IPS DF 4.7 (cell line): ENCODE data around the gene TMC7.

Source experiments
- DNase-seq: peaks from one replicate; pipeline ENCODE4 v3.0.0-alpha.2; 2013; ENCODE audit warnings: low spot score; ENCODE audit errors: extremely low read depth

The TMC7 gene

DNA sequence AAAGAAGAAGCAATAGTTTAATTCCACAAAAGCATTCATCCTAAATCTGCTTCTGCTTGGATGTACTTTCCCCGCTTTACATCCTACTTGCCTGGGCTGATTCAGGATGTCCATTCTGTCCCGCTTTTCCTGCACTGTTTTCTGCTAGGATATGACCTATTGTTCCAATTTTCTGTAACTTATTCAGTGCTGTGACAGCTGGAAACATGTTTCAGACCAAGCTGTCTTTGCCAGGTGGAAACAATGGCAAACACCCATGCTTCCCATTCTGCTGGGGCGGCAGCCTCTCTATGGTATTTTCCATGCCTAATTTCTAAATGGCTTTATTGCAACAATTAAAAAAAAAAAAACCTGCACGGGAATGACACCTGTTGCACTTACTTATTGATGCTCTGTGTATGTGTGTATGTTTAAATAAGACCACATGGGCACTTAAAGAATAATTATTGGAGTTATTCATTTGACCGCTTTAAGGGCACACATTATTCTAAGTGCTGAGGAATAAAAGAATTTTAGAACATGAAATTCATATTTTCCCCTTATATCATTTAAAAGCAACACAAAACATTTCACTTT lies 104.7 kb downstream of the TMC7 start:
- DNase-seq = no peak

DNA sequence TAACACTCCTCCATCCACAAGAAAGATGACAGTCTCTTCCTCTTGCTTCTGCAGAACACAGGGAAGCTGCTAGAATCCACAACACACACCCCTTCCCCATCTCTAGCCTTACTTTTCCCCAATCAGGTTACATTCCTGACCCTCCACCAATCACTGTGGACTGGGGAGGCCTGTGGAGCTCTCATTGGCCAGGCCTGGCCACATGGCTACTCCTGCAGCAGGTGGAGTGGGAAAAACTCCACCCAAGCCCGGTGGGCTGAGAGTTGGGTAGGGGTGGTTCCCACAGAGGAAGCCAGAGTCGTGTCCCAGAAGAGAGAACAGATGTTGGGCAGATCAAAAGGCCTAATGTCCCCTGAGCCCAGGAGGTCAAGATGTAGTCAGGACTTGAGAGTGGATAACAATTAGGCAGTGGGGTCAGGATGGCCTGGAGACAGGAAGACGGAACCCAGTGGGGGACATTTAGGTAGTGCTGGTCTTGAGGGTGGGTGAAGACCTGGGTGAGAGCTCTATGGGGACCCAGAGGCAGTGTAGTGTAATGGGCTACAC lies 105.7 kb downstream of the TMC7 start:
- DNase-seq = no peak

DNA sequence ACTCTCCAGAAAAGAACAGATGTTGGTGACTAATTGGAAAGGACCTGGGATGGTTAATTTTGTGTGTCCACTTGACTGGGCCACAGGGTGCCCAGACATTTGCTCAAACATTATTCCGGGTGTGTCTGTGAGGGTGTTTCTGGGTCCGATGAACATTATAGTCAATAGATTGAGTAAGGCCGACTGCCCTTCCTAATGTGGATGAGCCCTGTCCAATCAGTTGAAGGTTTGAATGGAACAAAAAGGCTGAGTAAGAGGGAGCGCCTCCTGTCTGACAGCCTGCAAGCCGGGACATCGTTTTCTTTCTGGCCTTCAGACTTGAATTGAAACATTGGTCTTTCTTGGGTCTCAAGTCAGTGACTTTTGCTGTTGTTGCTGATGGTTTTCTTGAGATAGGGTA lies 107.2 kb downstream of the TMC7 start:
- DNase-seq = no peak

DNA sequence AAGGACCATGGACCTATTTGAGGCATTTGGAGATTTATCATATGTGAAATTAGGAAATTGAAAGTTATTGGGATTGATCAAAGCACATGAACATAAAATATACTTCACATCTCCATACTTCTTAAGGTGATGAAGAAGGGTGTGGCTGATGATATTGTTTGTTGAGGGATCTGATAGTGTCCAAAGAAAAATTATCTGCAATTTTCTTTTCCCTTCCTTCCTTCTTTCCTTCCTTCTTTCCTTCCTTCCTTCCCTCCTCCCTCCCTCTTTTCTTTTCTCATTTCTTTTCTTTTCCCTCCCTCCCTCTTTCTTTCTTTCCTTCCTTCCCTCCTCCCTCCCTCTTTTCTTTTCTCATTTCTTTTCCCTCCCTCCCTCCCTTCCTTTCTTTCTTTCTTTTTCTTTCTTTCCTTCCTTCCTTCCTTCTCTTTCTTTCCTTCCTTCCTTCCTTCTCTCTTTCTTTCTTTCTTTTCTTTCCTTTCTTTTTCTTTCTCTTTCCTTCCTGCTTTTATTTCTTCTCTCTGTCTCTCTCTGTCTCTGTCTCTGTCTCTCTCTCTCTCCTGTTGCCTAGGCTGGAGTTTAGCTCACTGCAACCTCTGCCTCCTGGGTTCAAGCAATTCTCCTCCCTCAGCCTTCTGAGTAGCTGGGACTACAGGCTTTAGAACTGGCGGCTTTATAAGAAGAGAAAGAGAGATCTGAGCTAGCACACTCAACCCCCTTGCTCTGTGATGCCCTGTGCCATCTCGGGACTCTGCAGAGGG lies 109.1 kb downstream of the TMC7 start:
- DNase-seq = no peak

DNA sequence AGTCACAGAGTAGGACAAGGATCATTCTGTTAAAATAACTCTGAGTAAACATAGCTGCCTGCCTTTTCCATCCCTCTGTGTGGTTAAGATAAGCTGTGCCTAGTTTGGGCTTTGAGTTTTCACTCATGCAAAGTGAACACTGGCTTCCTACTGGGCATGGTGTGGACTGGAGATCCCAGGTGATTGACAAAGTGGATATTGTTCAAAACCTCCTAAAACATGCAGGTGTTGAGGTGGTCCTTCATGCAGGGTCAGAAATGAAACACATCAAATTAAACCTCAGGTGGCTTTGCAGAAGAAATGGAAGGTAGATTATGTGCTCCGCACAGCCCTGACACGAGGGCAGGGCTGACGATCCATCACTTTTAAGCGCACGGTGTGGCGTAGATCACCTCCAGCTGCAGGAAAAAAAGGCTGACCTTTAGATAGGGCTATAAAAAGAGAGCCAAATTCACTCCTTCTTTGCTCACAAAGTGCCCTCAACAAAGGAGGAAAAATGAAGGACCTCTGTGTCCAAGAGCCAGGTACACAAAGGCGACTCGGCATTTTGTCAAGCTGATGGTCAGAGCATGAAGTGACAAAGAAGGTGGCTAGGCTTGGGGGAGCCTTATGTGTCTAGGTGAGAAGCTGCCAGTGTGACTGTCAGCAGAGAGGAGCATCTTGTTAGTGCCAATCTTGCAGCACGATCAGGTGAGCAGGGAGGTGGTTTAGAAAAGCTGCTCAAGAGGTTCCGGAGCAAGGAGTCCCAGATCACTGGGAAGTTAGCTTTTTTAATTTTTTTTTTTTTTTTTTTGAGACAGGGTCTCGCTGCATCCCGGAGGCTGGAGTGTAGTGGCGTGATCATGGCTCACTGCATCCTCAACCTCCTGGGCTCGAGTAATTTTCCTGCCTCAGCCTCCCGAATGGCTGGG lies 110.2 kb downstream of the TMC7 start:
- no peak for DNase-seq

DNA sequence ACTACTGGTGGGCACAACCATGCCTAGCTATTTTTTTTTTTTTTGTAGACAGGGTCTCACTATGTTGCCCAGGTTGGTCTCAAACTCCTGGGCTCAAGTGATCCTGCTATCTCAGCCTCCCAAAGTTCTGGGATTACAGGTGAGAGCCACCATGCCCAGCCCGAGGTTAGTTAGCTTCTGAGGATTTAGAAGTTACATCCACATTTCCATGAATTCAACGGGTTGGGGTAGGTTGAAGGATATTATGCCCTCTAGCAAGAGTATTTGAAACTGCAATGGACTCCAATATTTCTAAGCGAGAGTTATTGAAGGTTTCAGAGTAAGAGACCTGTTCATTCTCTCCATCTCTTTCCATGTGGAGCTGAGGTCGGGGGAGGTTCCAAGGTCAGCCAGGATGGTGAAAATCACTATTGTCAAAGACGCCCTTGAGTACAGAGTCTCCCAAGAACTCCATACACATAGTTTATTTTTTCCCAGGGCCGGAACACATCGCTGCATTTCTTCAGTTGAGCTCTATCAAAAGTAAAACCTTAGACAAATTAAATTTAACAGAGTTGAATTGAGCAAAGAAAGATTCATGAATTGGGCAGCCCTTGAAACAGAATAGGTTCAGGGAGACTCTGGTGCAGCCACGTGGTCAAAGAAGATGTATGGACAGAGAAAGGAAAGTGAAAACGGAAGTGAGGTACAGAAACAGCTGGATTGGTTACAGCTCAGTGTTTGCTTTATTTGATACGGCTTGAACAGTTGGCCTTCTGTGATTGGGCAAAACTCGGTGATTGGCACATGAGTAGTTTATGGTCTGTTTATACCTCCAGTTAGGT lies 111.0 kb downstream of the TMC7 start:
- DNase-seq = no peak

DNA sequence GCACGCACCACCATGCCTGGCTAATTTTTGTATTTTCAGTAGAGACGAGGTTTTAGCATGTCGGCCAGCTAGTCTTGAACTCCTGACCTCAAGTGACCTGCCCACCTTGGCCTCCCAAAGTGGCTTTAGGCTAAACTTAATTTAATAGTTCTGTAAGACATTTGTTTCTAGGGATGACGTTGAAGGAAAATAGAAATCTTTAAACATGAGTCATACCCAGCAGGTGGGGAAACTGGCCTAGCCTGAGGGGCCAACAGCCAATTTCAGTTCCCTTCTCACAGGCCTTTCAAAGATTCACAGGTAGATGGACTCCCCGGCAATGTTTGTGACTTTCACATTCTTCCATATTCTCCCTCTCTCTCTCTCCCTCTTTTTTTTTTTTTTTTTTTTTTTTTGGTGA lies 111.9 kb downstream of the TMC7 start:
- DNase-seq = no peak

DNA sequence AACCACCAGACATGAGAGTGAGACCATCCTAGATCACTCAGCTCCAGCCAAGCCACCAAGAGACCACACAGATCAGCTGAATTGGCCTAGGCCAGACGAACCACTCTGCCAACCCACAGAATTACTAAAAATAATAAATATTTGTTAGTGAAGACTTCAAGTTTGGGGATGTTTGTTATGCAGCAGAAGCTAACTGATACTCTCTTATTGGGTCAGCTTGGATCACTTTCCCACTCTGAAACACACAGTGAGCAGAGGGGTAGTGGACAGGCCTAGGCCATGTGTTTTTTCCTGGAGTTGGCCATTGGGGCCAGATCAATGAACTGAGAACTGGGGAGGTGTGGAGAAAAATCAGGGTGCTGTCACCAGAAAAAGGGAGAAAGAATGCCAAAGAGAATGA lies 114.4 kb downstream of the TMC7 start:
- no peak for DNase-seq

DNA sequence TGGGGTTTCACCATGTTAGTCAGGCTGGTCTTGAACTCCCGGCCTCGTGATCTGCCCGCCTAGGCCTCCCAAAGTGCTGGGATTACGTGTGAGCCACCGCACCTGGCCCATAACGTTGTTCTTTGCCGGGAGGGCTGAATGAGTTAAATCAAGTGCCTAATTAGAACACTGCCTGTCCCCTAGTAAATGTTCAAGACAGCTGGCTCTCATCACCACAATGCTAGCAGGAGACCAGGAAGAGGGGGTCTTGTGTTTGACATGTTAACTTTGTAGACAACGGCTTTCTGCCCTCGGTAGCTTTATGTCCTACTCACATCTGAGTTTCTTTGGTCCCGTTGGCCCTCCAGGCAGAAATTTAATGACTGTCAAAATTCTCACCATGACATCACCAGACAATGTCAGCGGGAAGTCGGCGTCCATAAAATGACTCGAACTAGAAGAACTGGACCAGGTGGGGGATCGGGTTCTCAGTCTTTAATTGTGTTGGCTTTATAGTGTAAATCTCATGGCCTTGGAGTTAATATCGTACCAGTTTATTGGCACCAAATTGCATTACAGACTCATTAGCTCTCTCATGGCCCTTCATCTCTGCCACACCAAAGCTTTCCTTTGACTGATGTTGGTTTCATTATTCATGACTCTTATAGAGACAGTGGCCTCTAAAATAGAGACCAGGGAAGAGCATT lies 118.6 kb downstream of the TMC7 start:
- no peak for DNase-seq

DNA sequence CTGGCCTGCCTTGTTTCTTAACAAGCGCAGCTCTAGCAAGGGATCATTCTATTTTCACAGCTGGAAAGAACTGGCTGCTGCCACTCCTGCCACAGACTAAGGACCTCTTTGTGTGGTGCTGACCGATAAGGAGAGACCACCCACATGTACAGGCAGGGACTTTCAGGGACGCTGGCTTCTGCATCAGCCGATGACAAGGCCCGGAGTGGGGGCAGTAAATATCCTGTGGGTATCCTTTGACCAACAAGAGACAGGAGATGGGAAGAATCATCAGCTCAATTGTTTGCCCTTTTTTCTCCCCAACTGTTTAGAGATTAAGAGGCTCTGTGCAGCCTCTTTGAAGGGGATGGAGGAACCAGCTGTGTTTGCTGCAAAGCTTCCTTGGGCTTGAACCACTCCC lies 120.9 kb downstream of the TMC7 start:
- DNase-seq = no peak

DNA sequence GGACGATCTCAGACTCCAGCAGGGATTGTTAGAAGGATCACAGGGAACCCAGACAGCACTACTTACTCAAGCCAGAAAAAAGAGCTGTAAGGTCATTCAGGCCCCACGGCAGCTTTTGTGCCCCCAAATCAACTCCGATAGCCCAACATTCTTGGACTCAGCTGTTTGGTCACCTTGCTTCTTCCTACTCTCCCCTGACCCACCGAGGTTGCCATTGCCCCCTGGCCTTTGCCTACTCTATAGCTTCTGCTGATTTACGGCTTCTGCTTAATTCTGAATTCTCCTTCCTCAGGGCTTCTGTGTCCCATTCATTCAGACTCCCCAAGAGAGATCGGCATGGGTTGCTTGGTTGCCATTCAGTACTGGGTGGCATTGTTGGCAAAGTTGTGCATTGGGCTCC lies 121.4 kb downstream of the TMC7 start:
- DNase-seq = no peak

DNA sequence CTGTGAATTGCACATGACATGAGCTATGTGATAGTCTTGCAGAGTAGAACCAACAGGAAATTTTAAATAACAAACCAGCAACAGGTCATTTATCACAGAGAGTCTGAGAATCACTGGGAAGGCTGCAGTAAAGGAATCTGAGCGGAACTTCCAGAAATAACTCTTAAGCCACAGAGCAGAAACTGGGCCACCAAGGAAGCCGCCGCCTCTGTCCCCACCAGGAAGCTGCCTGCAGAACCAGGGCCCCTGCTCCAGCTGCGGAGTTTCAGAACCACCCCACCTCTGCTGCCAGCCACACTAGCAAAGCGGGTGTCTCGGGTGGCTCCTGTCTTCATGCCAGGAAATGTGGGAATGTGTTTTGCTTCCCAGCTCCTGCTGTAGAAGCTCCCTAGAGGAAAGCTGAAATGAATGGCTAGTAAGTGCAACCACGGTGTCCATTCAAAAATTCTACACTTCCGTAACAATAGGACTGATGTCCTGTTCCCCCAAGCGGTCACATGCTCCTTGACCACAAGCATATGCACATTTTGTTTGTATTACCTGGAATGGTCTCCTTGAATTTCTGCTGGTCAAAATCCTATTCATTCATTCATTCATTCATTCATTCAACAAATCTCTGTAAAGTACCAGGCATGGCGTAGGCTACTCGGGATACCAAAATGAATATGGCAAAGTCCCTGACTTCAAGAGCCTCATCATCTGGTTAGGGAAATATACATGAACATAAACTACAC lies 122.3 kb downstream of the TMC7 start:
- DNase-seq = no peak

DNA sequence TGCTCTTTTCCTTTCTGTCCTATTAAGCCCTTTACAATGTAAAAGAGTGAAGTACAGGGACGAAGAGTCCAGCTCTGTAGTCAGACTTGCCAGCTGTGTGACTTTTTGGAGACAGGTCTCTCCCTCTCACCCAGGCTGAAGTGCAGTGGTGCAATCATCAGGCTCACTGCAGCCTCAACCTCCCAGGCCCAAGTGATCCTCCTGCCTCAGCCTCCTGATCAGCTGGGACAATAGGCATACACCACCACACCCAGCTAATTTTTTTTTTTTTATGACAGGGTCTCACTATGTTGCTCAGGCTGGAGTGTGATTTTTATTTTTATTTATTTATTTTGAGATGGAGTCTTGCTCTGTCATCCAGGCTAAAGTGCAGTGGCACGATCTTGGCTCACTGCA lies 122.9 kb downstream of the TMC7 start:
- DNase-seq = no peak

DNA sequence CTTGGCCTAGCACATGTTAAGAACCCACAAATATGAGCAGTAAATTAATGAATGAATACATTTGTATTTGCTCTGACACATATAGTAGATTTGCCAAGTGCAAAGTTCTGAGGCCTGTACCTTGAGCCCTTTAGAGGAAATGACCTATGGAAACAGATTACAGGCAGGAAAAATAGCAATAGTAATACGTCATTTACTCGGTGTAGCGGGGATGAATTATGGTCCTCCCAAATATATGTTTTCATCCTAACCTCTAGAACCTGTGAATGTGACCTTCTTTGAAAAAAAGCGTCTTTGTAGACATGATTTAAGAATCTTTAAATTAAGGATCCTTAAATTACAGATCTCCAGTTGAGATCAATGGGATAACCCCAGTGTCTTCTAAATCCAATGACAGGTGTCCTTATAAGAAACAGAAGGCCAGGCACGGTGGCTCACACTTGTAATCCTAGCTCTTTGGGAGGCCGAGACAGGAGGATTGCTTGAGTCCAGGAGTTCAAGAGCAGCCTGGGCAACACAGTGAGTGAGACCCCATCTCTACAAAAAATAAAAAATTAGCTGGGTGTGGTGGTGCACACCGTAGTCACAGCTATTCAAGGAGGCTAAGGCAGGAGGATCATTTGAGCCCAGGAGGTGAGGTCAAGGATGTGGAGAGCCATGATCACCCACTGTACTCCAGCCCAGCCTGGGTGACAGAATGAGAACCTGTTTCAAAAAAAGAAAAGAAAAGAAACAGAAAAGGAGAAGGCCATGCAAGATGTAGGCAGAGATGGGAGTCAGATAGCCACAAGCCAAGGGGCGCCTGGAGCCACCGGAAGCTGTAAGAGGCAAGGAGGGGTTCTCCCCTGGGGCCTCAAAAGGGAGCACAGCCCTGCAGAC lies 124.9 kb downstream of the TMC7 start:
- no peak for DNase-seq

DNA sequence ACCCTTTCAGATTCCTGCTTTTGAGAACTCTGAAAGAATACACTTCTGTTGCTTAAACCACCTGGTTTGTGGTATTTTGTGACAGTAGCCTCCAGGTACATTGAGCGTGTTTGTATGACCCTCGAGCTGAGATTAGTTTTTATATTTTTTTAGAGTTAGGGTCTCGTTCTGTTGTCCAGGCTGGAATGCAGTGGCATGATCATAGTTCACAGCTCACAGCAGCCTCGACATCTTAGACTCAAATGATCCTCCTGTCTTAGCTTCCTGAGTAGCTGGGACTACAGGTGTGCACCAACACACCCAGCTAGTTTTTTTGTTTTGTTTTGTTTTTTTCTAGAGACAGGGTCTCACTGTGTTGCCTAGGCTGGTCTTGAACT lies 125.5 kb downstream of the TMC7 start:
- DNase-seq = no peak

DNA sequence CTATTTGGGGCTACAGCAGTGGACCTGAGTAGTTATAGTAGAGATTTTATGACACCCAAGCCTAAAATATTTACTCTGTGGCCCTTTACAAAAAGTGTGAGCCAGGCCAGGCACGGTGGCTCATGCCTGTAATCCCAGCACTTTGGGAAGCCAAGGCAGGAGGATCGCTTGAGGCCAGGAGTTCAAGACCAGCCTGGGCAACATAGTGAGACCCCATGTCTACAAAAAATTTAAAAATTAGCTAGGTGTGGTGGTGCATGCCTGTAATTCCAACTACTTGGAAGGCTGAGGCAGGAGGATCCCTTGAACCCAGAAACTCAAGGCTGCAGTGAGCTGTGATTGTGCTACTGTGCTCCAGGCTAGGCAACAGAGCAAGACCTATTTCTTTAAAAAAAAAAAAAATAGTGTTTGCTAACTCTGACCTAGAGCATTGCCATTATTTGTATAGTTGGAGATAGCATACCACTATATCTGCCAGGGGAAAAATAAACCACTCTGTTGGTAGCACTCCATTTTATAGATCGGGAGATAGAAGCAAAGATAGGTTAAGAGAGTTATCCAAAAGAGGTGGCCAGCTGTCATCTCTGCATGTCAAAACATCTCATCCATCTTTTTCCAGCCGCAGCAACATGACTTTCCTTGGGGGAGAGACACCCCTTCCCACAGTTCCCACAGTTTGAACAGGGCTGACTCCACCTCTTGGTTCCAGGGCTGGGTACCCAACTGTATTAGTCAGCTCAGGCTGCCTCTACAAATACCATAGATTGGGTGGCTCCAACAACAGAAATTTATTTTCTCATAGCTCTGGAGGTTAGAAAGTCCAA lies 127.0 kb downstream of the TMC7 start:
- DNase-seq = no peak

DNA sequence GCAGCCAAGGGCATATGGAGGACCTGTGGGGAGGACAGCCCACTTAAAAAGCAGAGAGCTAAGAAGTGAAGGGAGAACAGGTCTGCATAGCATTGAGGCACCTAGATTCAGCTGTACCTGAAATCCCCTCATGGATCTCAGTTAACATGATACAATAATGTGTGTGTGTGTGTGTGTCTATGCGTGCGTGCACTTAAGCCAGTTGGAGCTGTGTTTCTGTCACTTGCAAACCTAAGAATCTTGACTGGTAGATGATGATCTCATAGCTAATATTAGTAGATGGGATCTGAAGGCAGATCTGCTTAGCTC lies 128.3 kb downstream of the TMC7 start:
- no peak for DNase-seq
